Osteocyte (in vitro differentiated cells): ENCODE results near the gene SPTLC1. TPM values are rescaled to one million over a fixed set of nuclear protein-coding genes. Genes with fewer than 3 reads are reported as not detected.
"Not testable (repeated sequence)": the region's sequence is repeated elsewhere in the genome, so short reads cannot be mapped to it uniquely, and the experiment has no call there.

Experiments
- DNase-seq: peaks from one replicate; pipeline ENCODE4 v3.0.0; 2021; ENCODE audit warnings: mixed read lengths; ENCODE audit not compliant: unreplicated experiment; ENCODE audit errors: extremely low spot score
- H3K27ac Mint-ChIP-seq: one replicate; pipeline ENCODE4 v1.8.0; 2021; ENCODE audit warnings: mild to moderate bottlenecking, mixed read lengths; ENCODE audit not compliant: unreplicated experiment
- H3K27me3 Mint-ChIP-seq: one replicate; pipeline ENCODE4 v1.8.0; 2021; ENCODE audit warnings: mixed read lengths; ENCODE audit not compliant: unreplicated experiment
- H3K36me3 Mint-ChIP-seq: one replicate; pipeline ENCODE4 v1.8.0; 2021; ENCODE audit warnings: mixed read lengths; ENCODE audit not compliant: unreplicated experiment
- H3K4me1 Mint-ChIP-seq: one replicate; pipeline ENCODE4 v1.8.0; 2021; ENCODE audit warnings: mixed read lengths; ENCODE audit not compliant: unreplicated experiment
- H3K4me3 Mint-ChIP-seq: one replicate; pipeline ENCODE4 v1.8.0; 2021; ENCODE audit warnings: mild to moderate bottlenecking, moderate library complexity, mixed read lengths; ENCODE audit not compliant: unreplicated experiment
- H3K9me3 Mint-ChIP-seq: one replicate; pipeline ENCODE4 v1.8.0; 2021; ENCODE audit warnings: mixed read lengths; ENCODE audit not compliant: unreplicated experiment
- total RNA-seq: library from RNA; stranded (reverse); gene quantifications from 2 replicates; pipeline ENCODE4 v1.2.1, GENCODE V29; 2021
- TF ChIP-seq, protein P1 (sequence below): fragments of 200-600 bp; sonication (generic); IDR thresholded peaks from 2 replicates; pipeline ENCODE4 v1.5.0; 2021; ENCODE audit warnings: antibody characterized with exemption, mild to moderate bottlenecking, moderate library complexity

Gene SPTLC1
- total RNA-seq, 1 donor from 2014 or later, result 93.9 TPM

DNA sequence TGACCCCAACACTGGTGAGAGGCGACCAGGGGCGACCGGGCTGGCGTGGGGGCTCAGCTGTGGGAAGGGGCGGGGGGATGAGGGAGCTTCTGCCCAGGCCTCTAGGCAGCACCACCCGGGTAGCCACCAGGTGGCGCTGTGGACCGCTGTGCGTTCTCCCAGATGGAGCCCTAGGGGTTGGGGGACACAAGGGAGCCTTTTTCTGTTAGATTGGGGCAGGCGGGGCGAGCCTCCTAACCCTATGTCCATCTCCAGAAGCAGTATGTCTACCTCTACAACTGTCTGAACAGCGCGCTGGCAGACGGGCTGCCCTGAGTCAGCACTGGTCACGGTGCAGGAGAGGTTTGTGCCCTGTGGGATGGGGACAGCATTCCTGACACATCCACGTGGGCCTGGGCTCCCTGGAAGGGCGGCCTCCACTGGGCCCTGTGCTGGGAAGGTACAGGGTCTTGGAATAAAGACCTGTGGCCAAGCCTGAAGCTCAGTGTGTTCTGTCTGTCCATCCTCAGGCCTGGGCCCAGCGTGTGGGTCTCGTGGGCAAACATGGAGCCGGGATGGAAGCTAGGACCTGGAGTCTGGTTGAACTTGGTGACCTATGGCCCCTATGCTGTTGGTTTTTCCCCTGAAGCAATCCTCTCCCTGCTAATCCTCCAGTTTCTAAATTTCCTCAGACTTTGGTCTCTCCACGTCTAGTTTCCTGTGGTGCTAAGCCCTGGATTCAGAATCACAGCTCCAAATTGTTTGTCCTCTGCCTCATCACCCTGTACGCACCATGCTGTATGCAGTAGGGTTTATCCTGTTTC lies 23.1 kb upstream of the SPTLC1 start:
- peak; percentile 93 for DNase-seq
- H3K9me3 Mint-ChIP-seq, result no peaks in the 10 kb centered on the region
- H3K4me1 Mint-ChIP-seq, result peaks cover 44% of the 10 kb centered on the region
- H3K36me3 Mint-ChIP-seq, result peaks cover 2% of the 10 kb centered on the region
- peak overlapping the region; percentile 54 for H3K27ac Mint-ChIP-seq
- H3K4me3 Mint-ChIP-seq, result no peak overlapping the region
- no peaks in the 10 kb centered on the region for H3K27me3 Mint-ChIP-seq
- TF ChIP-seq, protein P1, sequence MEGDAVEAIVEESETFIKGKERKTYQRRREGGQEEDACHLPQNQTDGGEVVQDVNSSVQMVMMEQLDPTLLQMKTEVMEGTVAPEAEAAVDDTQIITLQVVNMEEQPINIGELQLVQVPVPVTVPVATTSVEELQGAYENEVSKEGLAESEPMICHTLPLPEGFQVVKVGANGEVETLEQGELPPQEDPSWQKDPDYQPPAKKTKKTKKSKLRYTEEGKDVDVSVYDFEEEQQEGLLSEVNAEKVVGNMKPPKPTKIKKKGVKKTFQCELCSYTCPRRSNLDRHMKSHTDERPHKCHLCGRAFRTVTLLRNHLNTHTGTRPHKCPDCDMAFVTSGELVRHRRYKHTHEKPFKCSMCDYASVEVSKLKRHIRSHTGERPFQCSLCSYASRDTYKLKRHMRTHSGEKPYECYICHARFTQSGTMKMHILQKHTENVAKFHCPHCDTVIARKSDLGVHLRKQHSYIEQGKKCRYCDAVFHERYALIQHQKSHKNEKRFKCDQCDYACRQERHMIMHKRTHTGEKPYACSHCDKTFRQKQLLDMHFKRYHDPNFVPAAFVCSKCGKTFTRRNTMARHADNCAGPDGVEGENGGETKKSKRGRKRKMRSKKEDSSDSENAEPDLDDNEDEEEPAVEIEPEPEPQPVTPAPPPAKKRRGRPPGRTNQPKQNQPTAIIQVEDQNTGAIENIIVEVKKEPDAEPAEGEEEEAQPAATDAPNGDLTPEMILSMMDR, result peak; percentile 96

DNA sequence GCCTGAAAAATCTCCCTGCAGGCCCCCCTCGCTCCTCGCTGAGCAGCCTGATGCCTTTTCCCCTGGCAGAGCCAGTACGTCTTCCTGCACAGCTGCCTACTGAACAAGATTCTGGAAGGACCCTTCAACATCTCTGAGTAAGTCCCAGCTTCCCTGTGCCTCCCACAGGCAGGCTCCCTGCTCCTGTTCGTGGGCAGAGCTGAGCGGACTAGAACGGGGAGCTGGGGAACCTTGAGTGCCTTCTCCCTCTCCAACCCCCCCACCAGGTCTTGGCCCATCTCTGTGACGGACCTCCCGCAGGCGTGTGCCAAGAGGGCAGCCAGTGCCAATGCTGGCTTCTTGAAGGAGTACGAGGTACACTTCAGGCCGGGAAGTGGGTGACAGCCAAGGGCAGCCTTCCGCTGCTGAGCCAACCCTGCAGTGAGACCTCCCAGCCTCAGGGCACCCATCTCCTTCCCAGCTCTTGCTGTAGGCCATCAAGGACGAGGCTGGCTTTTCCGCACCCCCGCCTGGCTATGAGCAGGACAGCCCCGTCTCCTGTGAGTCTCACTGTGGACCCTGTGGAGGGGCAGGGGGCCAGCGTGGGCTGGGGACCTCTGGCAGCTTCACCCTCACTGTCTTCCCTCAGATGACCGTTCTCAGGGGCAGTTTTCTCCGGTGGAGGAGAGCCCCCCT lies 21.1 kb upstream of the SPTLC1 start:
- Mint-ChIP-seq H3K36me3 (no peaks in the 10 kb centered on the region), H3K9me3 (peaks cover 3% of the 10 kb centered on the region), H3K4me1 (peaks cover 26% of the 10 kb centered on the region), H3K27ac (no peak overlapping the region), H3K27me3 (no peaks in the 10 kb centered on the region), H3K4me3 (no peak overlapping the region)
- DNase-seq, result peak; percentile 80
- TF ChIP-seq, protein P1, result no peak

DNA sequence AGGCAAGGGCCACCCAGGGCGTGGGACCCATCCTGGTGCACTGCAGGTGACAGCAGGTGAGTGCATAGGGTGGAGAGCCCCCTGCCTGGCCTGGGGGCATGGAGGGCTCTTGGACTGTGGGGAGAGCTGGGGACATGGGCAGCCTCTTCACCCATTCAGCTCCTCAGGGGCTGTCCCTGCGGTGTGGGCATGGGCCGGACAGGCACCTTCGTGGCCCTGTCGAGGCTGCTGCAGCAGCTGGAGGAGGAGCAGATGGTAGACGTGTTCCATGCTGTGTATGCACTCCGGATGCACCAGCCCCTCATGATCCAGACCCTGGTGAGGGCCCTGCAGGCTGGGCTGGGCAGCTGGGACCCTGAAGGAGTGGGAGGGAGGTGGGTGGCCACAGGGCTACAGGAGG lies 20.4 kb upstream of the SPTLC1 start:
- H3K27ac Mint-ChIP-seq, result no peak overlapping the region
- H3K4me3 Mint-ChIP-seq, result no peak overlapping the region
- DNase-seq, result peak; percentile 78
- peaks cover 9% of the 10 kb centered on the region for H3K9me3 Mint-ChIP-seq
- H3K4me1 Mint-ChIP-seq, result peaks cover 20% of the 10 kb centered on the region
- H3K27me3 Mint-ChIP-seq, result no peaks in the 10 kb centered on the region
- H3K36me3 Mint-ChIP-seq, result no peaks in the 10 kb centered on the region
- TF ChIP-seq, protein P1, result no peak

DNA sequence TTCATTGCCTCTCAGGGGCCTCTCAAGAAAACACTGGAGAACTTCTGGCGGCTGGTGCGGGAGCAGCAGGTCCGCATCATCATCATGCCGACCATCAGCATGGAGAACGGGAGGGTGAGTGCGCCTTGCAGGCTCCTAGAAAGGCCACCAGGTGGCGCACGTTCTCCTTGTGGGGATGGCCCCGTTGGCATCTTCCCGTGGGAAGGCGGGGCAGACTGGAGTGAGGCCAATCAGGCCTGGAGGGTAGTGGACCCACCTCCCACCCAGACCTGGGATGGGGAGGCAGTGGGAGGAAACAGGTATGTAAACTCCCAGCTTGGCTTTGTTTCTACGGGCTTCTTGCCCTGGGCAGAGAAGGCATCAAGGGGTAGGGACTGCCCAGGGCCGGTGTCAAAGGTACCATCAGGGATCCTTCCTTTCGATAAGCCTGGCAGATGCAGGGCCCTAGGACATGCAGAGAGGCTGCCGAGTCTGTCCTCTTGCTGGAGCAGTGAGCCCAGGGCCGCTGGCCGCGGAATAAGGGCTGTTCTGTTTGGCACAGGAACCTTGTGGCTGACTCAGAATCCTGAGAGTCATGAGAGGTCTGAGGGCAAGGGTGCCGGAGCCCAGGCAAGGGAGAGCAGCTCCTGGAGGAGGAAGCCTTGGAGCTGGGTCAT lies 18.9 kb upstream of the SPTLC1 start:
- Mint-ChIP-seq H3K4me1 (peaks cover 13% of the 10 kb centered on the region), H3K36me3 (no peaks in the 10 kb centered on the region), H3K4me3 (peak overlapping the region; percentile 46), H3K9me3 (peaks cover 9% of the 10 kb centered on the region), H3K27ac (peak overlapping the region; percentile 74), H3K27me3 (peaks cover 11% of the 10 kb centered on the region)
- peak; percentile 93 for DNase-seq
- TF ChIP-seq, protein P1, result peak; percentile 98

DNA sequence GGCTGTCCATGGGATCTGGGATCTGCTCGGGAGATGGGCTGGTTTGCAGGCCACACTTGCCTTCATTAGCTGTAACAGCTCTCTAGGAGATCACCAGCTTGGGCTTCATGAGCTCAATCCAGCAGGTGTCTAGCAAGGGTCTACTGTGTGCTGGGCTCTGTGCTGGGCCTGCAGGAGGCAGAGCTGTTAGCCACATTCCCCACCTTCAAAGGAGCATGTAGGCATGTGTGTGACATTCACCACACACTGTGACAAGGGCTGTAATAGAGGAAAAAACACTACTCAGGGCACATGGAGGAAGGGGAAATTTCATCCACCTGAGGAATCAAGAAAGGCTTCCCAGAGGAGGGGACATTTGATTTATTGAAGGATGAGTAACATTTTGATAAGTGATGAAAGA lies 17.7 kb upstream of the SPTLC1 start:
- H3K4me1 Mint-ChIP-seq, result not testable (repeated sequence)

More for the DNA sequence above, 17.7 kb upstream of the SPTLC1 start:
- peaks cover 14% of the 10 kb centered on the region for H3K27me3 Mint-ChIP-seq
- not testable (repeated sequence) for DNase-seq, H3K27ac Mint-ChIP-seq, H3K4me3 Mint-ChIP-seq, H3K36me3 Mint-ChIP-seq, H3K9me3 Mint-ChIP-seq
